ENCODE results near the gene BABAM1. TPM values are rescaled to one million over a fixed set of nuclear protein-coding genes. Genes with fewer than 3 reads are reported as not detected.

The BABAM1 gene
- total and polyA plus RNA-seq, 2 of the 4 experiments (the other 2 are of a cell fraction): 95.1 to 101 TPM

DNA sequence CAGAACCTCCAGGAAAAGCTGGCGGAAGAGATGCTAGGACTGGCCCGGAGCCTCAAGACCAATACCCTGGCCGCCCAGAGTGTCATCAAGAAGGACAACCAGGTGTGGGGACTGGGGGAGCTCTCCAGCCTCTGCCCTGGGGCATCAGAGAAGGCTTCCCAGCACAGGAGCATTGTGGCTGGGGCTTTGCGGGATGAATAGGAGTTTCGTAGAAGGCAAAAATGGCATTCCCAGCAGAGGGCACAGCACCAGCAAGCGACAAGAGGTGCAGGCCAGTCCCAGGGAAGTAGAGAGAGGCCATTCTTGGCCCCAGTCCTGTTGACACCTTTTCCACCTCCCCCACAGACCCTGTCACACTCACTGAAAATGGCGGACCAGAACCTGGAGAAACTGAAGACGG, 48.0 kb upstream of the BABAM1 start:
- H3K4me3 ChIP-seq (ENCODE audit: insufficient read depth, low read depth, low read length): no peak overlapping the region
- no peak overlapping the region for H3K18ac ChIP-seq (ENCODE audit: low read depth, low read length)
- H4K20me1 ChIP-seq (ENCODE audit: insufficient read depth, low read length): no peaks in the 10 kb centered on the region
- peaks cover 14% of the 10 kb centered on the region for H3K4me1 ChIP-seq (ENCODE audit: control insufficient read depth, insufficient read depth, low read length)
- H3K27ac ChIP-seq (ENCODE audit: insufficient read depth, low read length): no peak overlapping the region
- H3K4ac ChIP-seq (ENCODE audit: low read depth, low read length): no peak overlapping the region
- in situ Hi-C loops (cut with MboI; ENCODE audit: low sequenced_read_pairs) (no loop called here), intact Hi-C loops (cut with micrococcal nuclease) (no loop called here), dilution Hi-C loops (cut with HindIII; ENCODE audit: low sequenced_read_pairs, unreplicated experiment) (no loop called here)
- no peaks in the 10 kb centered on the region for H3K9me3 ChIP-seq (ENCODE audit: control insufficient read depth, insufficient read depth, low read length)
- TF ChIP-seq MAZ (IDR thresholded peaks at IDR 0.05; ENCODE audit: borderline replicate concordance, low read depth, low read length) (no peak), MAFK (IDR thresholded peaks at IDR 0.05; ENCODE audit: low read depth, low read length) (no peak), RFX5 (IDR thresholded peaks at IDR 0.05; ENCODE audit: low read depth, low read length) (no peak), MXI1 (IDR thresholded peaks at IDR 0.05; ENCODE audit: borderline replicate concordance, low read depth, low read length) (no peak), CHD1 (IDR thresholded peaks at IDR 0.05; ENCODE audit: low read depth, low read length) (no peak)
- no peak overlapping the region for H3K56ac ChIP-seq (ENCODE audit: extremely low read depth, insufficient read depth, low read length)
- WGBS, 2 experiments (ENCODE audit: extremely low coverage in 2 of 2, insufficient read length in 1 of 2): 100% methylated on average over 2 of the region's 8 CpGs; no CpG with 5 or more reads in 1 of the 2 experiments
- no peak overlapping the region for H3K14ac ChIP-seq (replicated peaks; ENCODE audit: low read depth, low read length)
- H3K36me3 ChIP-seq (ENCODE audit: control insufficient read depth, insufficient read depth, low read length): peaks cover 24% of the 10 kb centered on the region
- no peak for ATAC-seq (ENCODE audit: low read depth)
- no peak overlapping the region for H2BK5ac ChIP-seq (ENCODE audit: low read depth, low read length, poor library complexity, severe bottlenecking)
- H3K9ac ChIP-seq (ENCODE audit: low read depth, low read length): no peak overlapping the region
- no peak overlapping the region for H2BK15ac ChIP-seq (ENCODE audit: low read depth, low read length)
- ChIA-PET CTCF (no interaction called here), POLR2A (ENCODE audit: unreplicated experiment) (no interaction called here)
- no peak overlapping the region for H2BK120ac ChIP-seq (ENCODE audit: low read depth, low read length)
- H3K4me2 ChIP-seq (ENCODE audit: low read depth, low read length): no peak overlapping the region
- no TSS peak for BruUV-seq (replicated peaks)
- no peaks in the 10 kb centered on the region for H3K27me3 ChIP-seq (ENCODE audit: control insufficient read depth, insufficient read depth, low read length)
- H4K8ac ChIP-seq (ENCODE audit: low read depth in 2 of 2, low read length in 2 of 2): no peak overlapping the region
- H3K9me1 ChIP-seq (ENCODE audit: insufficient read depth, low read length): peaks cover 13% of the 10 kb centered on the region
- no peak overlapping the region for H2AFZ ChIP-seq (replicated peaks; ENCODE audit: low read length, poor library complexity)
- H2AK5ac ChIP-seq (ENCODE audit: low read depth, low read length): no peak overlapping the region
- H2BK20ac ChIP-seq (ENCODE audit: low read depth, low read length): no peak overlapping the region
- peak overlapping the region; percentile 23 for H2AK9ac ChIP-seq (replicated peaks; ENCODE audit: low read depth, low read length, poor library complexity)
- no peak for DNase-seq
- no peak overlapping the region for H4K91ac ChIP-seq (ENCODE audit: insufficient read depth, low read depth, low read length)
- H4K5ac ChIP-seq (ENCODE audit: low read depth, low read length): no peak overlapping the region
- H3K79me1 ChIP-seq (ENCODE audit: low read depth in 1 of 2, low read length in 2 of 2): peaks cover 14 to 18% of the 10 kb centered on the region in 2 experiments; a peak in 3 of 4 replicates
- H3K23ac ChIP-seq (ENCODE audit: low read depth, low read length): no peak overlapping the region
